NCI-H1105 (cell line): ENCODE measurements around the gene PFDN6.

Source experiments
- DNase-seq: peaks from one replicate; lab custom pipeline; 2025; lab: John Stamatoyannopoulos, UW

Gene PFDN6

DNA sequence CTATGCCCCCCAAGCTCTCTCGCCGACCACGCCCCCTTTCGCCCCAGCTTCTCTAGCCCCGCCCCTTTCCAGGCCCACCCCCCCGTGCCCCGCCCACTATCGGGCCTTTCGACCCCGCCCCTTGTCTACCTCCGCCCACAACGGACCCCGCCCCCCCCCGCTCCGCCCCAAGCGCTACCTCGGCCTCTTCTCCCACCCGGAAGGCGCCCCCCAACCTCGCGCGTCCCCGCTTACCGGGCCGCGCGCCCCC is 27.9 kb downstream of the PFDN6 start:
- no peak for DNase-seq

DNA sequence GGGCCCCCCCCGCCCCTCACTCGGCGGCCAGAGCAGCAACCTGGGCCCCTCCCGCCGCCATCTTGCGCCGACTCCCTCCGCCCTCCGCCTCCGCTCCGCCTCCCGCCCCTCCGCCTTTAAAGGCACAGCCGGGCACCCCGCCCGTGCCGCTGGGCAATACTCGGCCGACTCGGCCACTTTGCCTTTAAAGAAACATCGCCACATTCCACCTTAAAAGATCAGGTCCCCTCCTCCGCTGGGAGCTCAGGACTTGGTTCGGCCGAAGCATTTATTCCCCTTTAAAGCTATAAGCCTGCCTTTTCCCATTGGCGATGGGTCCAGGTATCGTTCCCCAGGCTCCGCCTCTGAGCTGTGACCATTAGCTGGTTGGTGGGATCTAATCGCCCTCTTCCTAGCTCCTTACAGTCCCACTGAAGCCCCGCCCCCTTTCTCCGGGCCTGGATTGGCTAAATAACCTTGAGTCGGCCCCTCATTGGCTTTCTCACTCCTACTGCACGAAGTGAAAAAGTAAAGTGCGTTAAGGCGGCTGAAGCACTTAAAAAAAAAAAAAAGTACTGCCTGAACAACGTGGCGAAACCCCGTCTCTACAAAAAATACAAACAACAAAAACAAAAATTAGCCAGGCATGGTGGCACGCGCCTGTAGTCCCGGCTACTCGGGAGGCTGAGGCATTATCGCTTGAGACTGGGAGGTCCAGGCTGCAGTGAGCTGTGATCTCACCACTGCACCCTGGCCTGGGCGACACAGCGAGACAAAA is 28.4 kb downstream of the PFDN6 start, which contains the start of gene ZBTB22:
TSS of gene ZBTB22 (minus strand) at position 76 of the 757 bp plus-strand sequence. CDS start 828 bp downstream, outside the sequence.
- peak; percentile 100 for DNase-seq

DNA sequence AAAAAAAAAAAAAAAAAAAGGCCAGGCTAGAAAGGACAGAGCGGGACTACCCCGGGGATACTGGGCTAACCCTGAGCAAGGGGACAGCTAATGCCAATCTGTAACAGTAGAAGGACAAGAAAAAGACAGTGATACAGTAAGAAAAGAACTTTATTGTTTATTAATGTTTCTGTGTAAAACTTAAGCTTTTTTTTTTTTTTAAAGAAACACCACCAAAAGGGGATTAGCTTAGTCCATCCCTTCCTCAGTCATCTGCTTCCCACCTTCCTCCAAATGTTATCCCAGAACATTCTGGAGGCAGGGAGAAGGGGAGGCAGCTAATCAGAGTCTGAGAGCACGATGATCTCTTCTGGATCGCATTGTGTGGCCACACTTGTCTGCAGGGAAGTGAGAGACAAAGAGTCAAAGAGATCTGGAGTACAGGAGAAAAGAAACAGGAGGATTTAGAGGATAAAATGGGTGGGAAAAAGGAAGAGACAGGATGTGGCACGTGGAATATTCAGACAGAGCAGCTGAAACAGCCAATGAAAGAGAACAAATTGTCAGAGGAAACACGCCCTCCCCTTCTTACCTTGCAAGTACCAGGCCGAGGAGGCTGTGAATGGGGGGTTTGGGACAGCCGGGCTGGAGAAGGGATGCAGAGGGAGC is 29.1 kb downstream of the PFDN6 start:
- DNase-seq: no peak

DNA sequence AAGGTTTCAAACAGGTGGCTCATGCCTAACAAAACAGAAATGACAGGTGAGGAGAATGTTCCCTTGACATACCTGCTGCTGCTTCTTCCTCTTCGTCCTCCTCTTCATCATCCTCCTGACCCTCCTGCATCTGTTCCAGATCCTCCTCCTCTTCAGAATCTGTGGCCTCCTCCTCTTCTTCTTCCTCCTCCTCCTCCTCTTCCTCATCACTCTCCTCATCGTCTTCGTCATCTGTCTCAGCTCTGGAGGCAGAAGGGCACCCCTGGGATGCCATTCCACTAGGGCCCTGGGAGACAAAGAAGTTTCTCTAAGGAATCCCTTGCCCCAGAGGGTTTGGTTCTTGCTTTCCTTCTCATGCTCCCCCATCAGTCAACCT is 30.5 kb downstream of the PFDN6 start:
- no peak for DNase-seq

DNA sequence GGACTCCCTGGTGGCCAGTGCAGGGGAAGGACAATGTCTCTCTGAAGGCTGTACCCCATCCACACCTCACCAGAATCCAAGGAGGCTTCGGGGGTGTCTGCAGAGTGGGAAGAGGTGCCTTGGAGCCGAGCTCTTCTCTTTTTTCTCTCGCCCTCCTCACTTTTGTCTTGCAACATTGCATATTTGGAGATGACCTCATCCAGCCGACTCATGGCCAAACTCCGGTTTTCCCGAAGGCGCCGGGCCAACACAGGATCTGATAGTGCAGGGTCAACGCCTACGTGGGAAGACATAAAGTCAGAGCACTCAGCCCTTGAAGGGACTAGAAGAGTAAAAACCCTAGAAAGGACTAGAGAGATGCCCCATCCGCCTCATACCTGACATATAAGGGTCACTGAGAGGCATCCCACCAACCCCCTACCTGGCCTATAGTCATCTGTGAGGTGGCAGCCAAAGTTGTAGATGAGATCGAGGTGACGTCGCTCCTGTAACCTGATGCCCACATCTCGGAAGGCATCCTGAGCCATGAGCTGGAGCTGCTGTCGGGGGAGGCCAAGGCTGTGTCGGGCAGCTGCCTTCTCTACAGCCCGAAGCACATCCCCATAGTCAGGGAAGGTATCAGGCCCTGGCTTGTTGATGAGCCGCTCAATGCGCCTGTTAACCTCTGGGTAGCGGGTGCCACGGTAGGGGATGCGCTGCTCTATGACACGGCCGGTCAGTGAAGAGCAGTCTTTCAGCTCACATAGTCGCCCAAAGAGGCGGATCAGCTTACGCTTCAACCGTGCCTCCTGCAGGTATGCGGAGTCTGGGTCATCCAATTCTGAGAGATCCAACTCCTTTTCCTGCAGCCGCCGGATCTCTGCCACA is 31.1 kb downstream of the PFDN6 start:
- no peak for DNase-seq

DNA sequence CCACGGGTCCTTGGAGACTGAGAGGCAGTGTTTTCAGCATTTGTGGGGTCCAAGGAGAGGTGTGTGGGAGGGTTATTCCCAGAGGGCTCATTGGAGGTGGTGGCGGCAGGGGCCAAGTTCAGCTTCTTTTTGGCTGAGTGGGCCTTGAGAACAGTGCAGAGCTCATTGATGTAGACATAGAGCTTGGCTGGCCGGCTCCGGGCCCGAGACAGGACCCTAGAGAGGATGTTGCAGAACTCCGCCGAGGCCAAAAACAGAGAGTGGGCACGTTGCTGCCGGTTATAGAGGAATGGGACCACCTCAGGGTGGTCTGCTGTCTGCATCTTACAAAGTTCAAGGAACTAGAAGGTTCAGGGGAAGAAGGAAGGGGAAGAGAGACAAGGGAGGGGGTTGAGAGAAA is 31.8 kb downstream of the PFDN6 start:
- no peak for DNase-seq

DNA sequence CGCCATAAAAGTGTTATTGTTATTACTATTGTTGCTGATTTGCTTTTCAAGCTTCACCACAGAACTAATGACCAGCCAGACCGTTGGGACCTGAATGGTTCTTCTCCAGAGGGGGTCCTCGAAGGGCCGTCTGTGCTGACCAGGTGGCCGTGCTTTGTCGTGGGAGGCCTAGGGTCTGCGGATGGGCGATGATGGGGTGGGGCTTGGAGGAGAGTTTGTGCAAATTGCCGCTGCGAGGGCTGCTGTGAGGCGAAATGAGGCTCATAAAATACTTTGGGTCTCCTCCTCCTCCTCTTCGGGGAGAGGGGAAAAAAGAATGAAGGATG is 34.2 kb downstream of the PFDN6 start:
- peak; percentile 66 for DNase-seq

DNA sequence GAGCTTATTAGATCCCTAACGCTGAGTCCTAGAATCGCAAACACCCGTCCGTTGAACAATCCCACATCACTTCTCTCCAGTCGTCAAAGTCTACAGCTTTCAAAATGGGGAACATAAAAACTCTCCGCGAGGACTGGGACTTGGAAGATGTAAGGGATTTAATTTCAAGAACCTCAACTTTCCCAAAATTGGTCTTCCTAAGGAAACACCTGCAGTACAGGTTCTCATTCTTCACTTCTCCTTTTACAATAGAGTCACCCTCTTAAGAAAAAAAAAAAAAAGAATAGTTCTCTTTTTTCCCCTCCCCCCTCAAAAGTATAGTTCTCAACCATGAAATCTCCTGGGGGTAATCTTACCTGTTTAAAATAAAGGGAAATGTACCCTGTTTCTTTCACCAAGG is 34.7 kb downstream of the PFDN6 start:
- DNase-seq: no peak

DNA sequence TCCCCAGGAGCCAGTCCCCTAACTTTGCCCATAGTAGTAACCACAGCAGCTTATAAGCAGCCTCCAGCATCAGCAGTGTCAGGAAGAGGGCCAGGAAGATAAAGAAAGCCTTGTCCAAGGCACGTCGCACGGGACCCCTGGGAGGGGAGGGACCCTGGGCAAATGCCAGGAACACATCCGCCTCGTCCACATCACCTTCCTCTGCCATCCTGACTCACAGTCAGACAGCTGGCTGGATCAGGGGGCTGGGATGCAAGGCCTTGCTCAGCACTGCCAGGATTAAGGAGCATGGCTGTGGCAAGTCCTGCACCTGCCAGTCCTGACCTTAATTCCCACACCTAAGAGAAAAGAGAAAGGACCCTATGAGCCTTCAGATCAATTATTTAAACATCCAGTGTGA is 39.7 kb downstream of the PFDN6 start:
- no peak for DNase-seq

DNA sequence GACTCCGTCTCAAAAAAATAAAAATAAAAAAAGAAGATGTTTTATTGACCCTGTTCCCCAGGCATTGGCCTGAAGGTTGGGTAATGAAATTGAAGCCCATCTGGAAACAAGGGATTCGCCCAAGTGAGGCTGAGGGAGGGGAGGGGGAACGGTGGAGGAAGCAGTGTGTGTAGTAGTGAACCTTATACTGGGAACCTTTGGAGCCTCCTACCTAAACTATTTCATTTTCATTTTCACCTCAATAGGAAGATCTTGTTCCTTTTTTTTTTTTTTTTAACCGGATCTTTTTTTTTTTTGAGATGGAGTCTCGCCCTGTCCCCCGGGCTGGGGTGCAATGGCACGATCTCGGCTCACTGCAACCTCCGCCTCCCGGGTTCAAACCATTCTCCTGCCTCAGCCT is 41.3 kb downstream of the PFDN6 start:
- DNase-seq: no peak

DNA sequence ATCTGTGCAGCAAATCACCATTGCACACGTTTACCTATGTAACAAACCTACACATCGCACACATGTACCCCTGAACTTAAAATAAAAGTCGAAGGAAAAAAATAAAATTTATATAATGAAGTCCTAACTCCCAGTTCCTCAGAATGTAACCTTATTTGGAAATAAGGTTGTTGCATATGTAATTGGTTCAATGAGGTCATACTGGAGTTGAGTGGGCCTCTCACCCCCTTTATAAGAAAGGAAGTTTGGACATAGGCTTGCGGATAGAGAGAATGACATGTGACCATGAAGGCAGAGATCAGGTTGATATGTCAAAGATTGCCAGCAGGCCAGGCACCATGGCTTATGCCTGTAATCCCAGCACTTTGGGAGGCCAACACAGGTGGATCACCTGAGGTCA is 44.3 kb downstream of the PFDN6 start:
- DNase-seq: no peak

DNA sequence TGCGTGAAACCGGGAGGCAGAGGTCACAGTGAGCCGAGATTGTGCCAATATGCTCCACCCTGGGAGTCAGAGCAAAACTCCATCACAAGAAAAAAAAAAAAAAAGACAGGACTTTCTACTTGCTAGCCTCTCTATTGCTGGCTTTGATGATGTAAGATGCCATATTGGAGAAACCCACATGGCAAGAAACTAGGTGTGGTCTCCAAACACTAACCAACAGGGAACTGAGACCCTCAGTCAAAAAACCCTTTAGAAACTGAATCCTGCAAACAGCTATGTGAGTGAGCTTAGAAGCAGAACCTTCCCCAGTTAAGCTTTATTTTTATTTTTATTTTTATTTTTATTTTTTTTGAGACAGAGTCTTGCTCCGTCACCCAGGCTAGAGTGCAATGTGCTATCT is 46.5 kb downstream of the PFDN6 start:
- no peak for DNase-seq

DNA sequence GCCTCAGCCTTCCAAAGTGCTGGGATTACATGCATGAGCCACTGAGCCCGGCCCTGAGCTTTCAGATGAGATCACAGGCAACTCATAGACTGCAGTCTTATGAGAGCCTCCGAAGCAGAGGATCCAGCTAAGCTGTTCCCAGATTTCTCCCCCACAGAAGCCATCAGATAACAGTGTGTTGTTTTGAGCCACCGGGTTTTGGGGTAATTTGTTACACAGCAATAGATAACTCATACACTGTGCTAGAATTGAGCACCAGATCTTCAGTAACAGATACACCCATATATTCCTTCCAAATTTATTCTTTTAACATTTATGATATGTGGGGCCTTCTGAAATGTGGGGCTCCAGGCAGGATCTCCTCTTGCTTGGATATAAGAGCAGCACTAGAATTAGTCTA is 47.1 kb downstream of the PFDN6 start:
- DNase-seq: no peak

DNA sequence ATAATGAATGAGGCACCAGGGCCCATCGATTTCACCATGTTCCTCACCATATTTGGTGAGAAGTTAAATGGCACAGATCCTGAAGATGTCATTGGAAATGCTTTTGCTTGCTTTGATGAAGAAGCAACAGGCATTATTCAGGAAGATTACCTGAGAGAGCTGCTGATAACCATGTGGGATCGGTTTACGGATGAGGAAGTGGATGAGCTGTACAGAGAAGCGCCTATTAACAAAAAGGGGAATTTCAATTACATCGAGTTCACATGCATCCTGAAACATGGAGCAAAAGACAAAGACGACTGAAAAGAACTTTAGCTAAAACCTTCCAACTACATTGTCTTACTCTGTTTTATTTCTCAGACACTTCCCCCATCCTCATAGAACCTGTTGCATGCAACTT is 49.8 kb downstream of the PFDN6 start:
- DNase-seq: no peak
